Prostate gland (tissue), 2 donors: Measurements from ENCODE around the gene AURKB.

Experiments used
- POLR2A ChIP-seq: fragments of 450-650 bp; IDR thresholded peaks from one replicate; pipeline ENCODE4 v1.6.1; 2016; ENCODE audit warnings: antibody characterized with exemption, mild to moderate bottlenecking
- POLR2AphosphoS5 ChIP-seq: sonication (generic); formaldehyde crosslinking; IDR thresholded peaks from one replicate; pipeline ENCODE4 v1.6.1; 2017; ENCODE audit warnings: antibody characterized with exemption
- TF ChIP-seq, protein P1 (sequence below), 4 experiments: fragments of 200-600 bp in 2 of 4; fragments of 450-650 bp in 2 of 4; sonication (generic) in 2 of 4; IDR thresholded peaks; 1 replicate in 3 of 4; 2 replicates in 1 of 4; pipeline ENCODE4 v1.5.1; 2016 to 2019; ENCODE audit warnings: antibody characterized with exemption in 4 of 4, mild to moderate bottlenecking in 2 of 4, moderate library complexity in 2 of 4

GRCh38 chr17:8223356-8224126, 13.2 kb upstream of the AURKB start:
- TF ChIP-seq POLR2A (no peak), POLR2AphosphoS5 (no peak)
- TF ChIP-seq, protein P1, sequence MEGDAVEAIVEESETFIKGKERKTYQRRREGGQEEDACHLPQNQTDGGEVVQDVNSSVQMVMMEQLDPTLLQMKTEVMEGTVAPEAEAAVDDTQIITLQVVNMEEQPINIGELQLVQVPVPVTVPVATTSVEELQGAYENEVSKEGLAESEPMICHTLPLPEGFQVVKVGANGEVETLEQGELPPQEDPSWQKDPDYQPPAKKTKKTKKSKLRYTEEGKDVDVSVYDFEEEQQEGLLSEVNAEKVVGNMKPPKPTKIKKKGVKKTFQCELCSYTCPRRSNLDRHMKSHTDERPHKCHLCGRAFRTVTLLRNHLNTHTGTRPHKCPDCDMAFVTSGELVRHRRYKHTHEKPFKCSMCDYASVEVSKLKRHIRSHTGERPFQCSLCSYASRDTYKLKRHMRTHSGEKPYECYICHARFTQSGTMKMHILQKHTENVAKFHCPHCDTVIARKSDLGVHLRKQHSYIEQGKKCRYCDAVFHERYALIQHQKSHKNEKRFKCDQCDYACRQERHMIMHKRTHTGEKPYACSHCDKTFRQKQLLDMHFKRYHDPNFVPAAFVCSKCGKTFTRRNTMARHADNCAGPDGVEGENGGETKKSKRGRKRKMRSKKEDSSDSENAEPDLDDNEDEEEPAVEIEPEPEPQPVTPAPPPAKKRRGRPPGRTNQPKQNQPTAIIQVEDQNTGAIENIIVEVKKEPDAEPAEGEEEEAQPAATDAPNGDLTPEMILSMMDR (IDR thresholded peaks at IDR 0.05): peak in 3 of 4 experiments; percentile 21 to 24 (median 22)
